Stimulated activated CD4-positive, alpha-beta T cell treated with anti-CD3 and anti-CD28 coated beads, Interleukin-4, amount 100 ng/mL, for 4 hours (primary cell): ENCODE results near the gene TLCD4.
A peak's percentile ranks its signal among the peaks of the same experiment; 100 is the strongest.
"Not testable (repeated sequence)": the region's sequence is repeated elsewhere in the genome, so short reads cannot be mapped to it uniquely, and the experiment has no call there.

ENCODE experiments used
- DNase-seq, 2 experiments: peaks; one replicate each; pipeline ENCODE4 v3.0.0-alpha.2; 2020

The TLCD4 gene

GRCh38 chr1:95117207-95118066 is at the start of gene TLCD4:
Gene TLCD4 (plus strand): TSS chr1:95117355. CDS start chr1:95143902, 26,547 bp downstream.
- DNase-seq = peak; percentile 30 to 34

- no peak for DNase-seq
Observed at GRCh38 chr1:95067568-95067967, 49.6 kb upstream of the TLCD4 start.

GRCh38 chr1:95068956-95069709 is 48.0 kb upstream of the TLCD4 start:
- DNase-seq = no peak

GRCh38 chr1:95069710-95070093 is 47.5 kb upstream of the TLCD4 start:
- DNase-seq = no peak

- DNase-seq = no peak
Observed at GRCh38 chr1:95071539-95071938, 45.6 kb upstream of the TLCD4 start.

- no peak for DNase-seq
Observed at GRCh38 chr1:95072117-95072516, 45.0 kb upstream of the TLCD4 start.

- peak; percentile 87 to 90 for DNase-seq
Observed at GRCh38 chr1:95072532-95073419, 44.4 kb upstream of the TLCD4 start, which contains the start of gene ALG14. Gene ALG14 (minus strand): TSS chr1:95072951. CDS start chr1:95072898, 53 bp downstream.

- DNase-seq = no peak
Observed at GRCh38 chr1:95073446-95073845, 43.7 kb upstream of the TLCD4 start.

GRCh38 chr1:95076034-95076433 is 41.1 kb upstream of the TLCD4 start:
- no peak for DNase-seq

- DNase-seq = no peak
Observed at GRCh38 chr1:95080446-95080845, 36.7 kb upstream of the TLCD4 start.

GRCh38 chr1:95080879-95081278 is 36.3 kb upstream of the TLCD4 start:
- DNase-seq = no peak

- DNase-seq = no peak
Observed at GRCh38 chr1:95084317-95085176, 32.6 kb upstream of the TLCD4 start.

GRCh38 chr1:95085376-95085775 is 31.8 kb upstream of the TLCD4 start:
- DNase-seq = no peak

- no peak for DNase-seq
Observed at GRCh38 chr1:95086949-95087533, 30.1 kb upstream of the TLCD4 start.

- no peak for DNase-seq
Observed at GRCh38 chr1:95088303-95088702, 28.9 kb upstream of the TLCD4 start.

- no peak for DNase-seq
Observed at GRCh38 chr1:95089650-95090287, 27.4 kb upstream of the TLCD4 start.

GRCh38 chr1:95091290-95091689 is 25.9 kb upstream of the TLCD4 start:
- DNase-seq = not testable (repeated sequence)

- DNase-seq = not testable (repeated sequence)
Observed at GRCh38 chr1:95092891-95093290, 24.3 kb upstream of the TLCD4 start.

- no peak for DNase-seq
Observed at GRCh38 chr1:95093296-95093695, 23.9 kb upstream of the TLCD4 start.

GRCh38 chr1:95094923-95095322 is 22.2 kb upstream of the TLCD4 start:
- no peak for DNase-seq

- no peak for DNase-seq
Observed at GRCh38 chr1:95095833-95096217, 21.3 kb upstream of the TLCD4 start.
